ENCODE results near the gene ARL8A.
A peak's percentile ranks its signal among the peaks of the same experiment; 100 is the strongest.

ARL8A gene

GRCh38 chr1:202135221-202135721 is 9.3 kb downstream of the ARL8A start:
- peak; percentile 62 for DNase-seq (ENCODE audit: low spot score)

GRCh38 chr1:202134645-202135172 is 9.8 kb downstream of the ARL8A start:
- no peak for DNase-seq (ENCODE audit: low spot score)

- no peak for DNase-seq (ENCODE audit: low spot score)
These were observed 10.5 kb downstream of the ARL8A start for GRCh38 chr1:202133989-202134388.

GRCh38 chr1:202133496-202133895 is 11.0 kb downstream of the ARL8A start:
- DNase-seq (ENCODE audit: low spot score), result no peak

- no peak for DNase-seq (ENCODE audit: low spot score)
These were observed 11.5 kb downstream of the ARL8A start for GRCh38 chr1:202133001-202133400.

- no peak for DNase-seq (ENCODE audit: low spot score)
These were observed 12.3 kb downstream of the ARL8A start for GRCh38 chr1:202131956-202132821.

- no peak for DNase-seq (ENCODE audit: low spot score)
These were observed 13.6 kb downstream of the ARL8A start for GRCh38 chr1:202130816-202131522.

- no peak for DNase-seq (ENCODE audit: low spot score)
These were observed 14.2 kb downstream of the ARL8A start for GRCh38 chr1:202130297-202130721.

GRCh38 chr1:202129453-202130296 is 14.9 kb downstream of the ARL8A start:
- DNase-seq (ENCODE audit: low spot score), result no peak

GRCh38 chr1:202127836-202128622 is 16.5 kb downstream of the ARL8A start:
- DNase-seq (ENCODE audit: low spot score), result no peak

- no peak for DNase-seq (ENCODE audit: low spot score)
These were observed 17.5 kb downstream of the ARL8A start for GRCh38 chr1:202127061-202127460.

- no peak for DNase-seq (ENCODE audit: low spot score)
These were observed 18.1 kb downstream of the ARL8A start for GRCh38 chr1:202126426-202126825.

- no peak for DNase-seq (ENCODE audit: low spot score)
These were observed 18.9 kb downstream of the ARL8A start for GRCh38 chr1:202125611-202126010.

GRCh38 chr1:202124142-202124541 is 20.4 kb downstream of the ARL8A start:
- DNase-seq (ENCODE audit: low spot score), result no peak

GRCh38 chr1:202123336-202123813 is 21.2 kb downstream of the ARL8A start:
- DNase-seq (ENCODE audit: low spot score), result no peak

GRCh38 chr1:202122639-202123335 is 21.8 kb downstream of the ARL8A start, which contains the start of gene GPR37L1:
Gene GPR37L1 (plus strand): TSS chr1:202122917. CDS start chr1:202122964, 47 bp downstream.
- no peak for DNase-seq (ENCODE audit: low spot score)

GRCh38 chr1:202121006-202121405 is 23.5 kb downstream of the ARL8A start:
- DNase-seq (ENCODE audit: low spot score), result no peak

GRCh38 chr1:202117898-202118371 is 26.6 kb downstream of the ARL8A start:
- no peak for DNase-seq (ENCODE audit: low spot score)

- DNase-seq (ENCODE audit: low spot score), result no peak
These were observed 28.2 kb downstream of the ARL8A start for GRCh38 chr1:202116287-202116686.

GRCh38 chr1:202113690-202114300 is 30.7 kb downstream of the ARL8A start:
- DNase-seq (ENCODE audit: low spot score), result no peak
